ENCODE results near the gene ANKLE2. TPM values are rescaled to one million over a fixed set of nuclear protein-coding genes. Genes with fewer than 3 reads are reported as not detected.

Gene ANKLE2
- total RNA-seq, 2 donors from 2014 or later = 33.7 to 41.8 TPM

DNA sequence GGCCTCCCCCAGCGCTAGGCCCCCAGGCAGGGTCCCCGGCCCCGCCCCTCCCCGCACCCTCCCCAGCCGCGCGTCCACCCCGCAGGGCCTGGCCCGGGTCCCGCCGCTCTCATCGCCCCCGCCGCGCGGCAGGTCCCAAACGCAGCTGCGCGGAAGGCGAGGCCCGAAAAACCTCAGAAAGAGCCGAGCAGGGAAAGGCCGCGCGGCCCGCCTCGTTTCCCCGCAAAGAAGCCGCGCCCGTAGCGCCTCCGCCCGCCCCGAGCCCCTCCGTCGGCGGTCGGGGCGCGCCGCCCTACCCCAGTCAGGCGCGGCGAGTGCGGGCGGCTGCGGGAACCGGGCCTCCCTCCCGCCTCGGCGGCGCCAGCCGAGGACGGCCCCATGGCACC, 74.8 kb downstream of the ANKLE2 start:
- TF ChIP-seq, protein P1, sequence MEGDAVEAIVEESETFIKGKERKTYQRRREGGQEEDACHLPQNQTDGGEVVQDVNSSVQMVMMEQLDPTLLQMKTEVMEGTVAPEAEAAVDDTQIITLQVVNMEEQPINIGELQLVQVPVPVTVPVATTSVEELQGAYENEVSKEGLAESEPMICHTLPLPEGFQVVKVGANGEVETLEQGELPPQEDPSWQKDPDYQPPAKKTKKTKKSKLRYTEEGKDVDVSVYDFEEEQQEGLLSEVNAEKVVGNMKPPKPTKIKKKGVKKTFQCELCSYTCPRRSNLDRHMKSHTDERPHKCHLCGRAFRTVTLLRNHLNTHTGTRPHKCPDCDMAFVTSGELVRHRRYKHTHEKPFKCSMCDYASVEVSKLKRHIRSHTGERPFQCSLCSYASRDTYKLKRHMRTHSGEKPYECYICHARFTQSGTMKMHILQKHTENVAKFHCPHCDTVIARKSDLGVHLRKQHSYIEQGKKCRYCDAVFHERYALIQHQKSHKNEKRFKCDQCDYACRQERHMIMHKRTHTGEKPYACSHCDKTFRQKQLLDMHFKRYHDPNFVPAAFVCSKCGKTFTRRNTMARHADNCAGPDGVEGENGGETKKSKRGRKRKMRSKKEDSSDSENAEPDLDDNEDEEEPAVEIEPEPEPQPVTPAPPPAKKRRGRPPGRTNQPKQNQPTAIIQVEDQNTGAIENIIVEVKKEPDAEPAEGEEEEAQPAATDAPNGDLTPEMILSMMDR (IDR thresholded peaks at IDR 0.05) = no peak

GRCh38 chr12:132685400-132685799, 76.2 kb downstream of the ANKLE2 start:
- H3K4me1 ChIP-seq = no peaks in the 10 kb centered on the region
- no peak for DNase-seq
- intact Hi-C loops (cut with DNase I) = no loop called here

More for the DNA sequence above, 74.8 kb downstream of the ANKLE2 start:
- Histone ChIP-seq H3K9ac (ENCODE audit: low read depth in 2 of 2, low read length in 2 of 2) (peak overlapping the region; percentile 46 to 73), H3K9me3 (no peaks in the 10 kb centered on the region), H3K4me3 (peak overlapping the region; percentile 77), H3K4me1 (no peaks in the 10 kb centered on the region), H3K27ac (peak overlapping the region; percentile 66), H3K27me3 (no peaks in the 10 kb centered on the region), H3K36me3 (no peaks in the 10 kb centered on the region)
- DNase-seq = no peak
- intact Hi-C loops (cut with DNase I) = no loop called here

GRCh38 chr12:132677492-132677891, 84.1 kb downstream of the ANKLE2 start:
- no peaks in the 10 kb centered on the region for H3K27me3 ChIP-seq
- H3K9ac ChIP-seq (ENCODE audit: low read depth in 2 of 2, low read length in 2 of 2) = no peak overlapping the region
- intact Hi-C loops (cut with DNase I) = no loop called here
- no peaks in the 10 kb centered on the region for H3K4me1 ChIP-seq
- no peak overlapping the region for H3K27ac ChIP-seq
- H3K4me3 ChIP-seq = no peak overlapping the region
- TF ChIP-seq, protein P1 (IDR thresholded peaks at IDR 0.05) = no peak
- peaks cover 6% of the 10 kb centered on the region for H3K36me3 ChIP-seq
- H3K9me3 ChIP-seq = no peaks in the 10 kb centered on the region
- no peak for DNase-seq

More at GRCh38 chr12:132685400-132685799, 76.2 kb downstream of the ANKLE2 start:
- no peak overlapping the region for H3K27ac ChIP-seq
- TF ChIP-seq, protein P1 (IDR thresholded peaks at IDR 0.05) = no peak
- no peaks in the 10 kb centered on the region for H3K9me3 ChIP-seq
- H3K4me3 ChIP-seq = no peak overlapping the region
- H3K27me3 ChIP-seq = no peaks in the 10 kb centered on the region
- H3K36me3 ChIP-seq = no peaks in the 10 kb centered on the region
- H3K9ac ChIP-seq (ENCODE audit: low read depth in 2 of 2, low read length in 2 of 2) = no peak overlapping the region

DNA sequence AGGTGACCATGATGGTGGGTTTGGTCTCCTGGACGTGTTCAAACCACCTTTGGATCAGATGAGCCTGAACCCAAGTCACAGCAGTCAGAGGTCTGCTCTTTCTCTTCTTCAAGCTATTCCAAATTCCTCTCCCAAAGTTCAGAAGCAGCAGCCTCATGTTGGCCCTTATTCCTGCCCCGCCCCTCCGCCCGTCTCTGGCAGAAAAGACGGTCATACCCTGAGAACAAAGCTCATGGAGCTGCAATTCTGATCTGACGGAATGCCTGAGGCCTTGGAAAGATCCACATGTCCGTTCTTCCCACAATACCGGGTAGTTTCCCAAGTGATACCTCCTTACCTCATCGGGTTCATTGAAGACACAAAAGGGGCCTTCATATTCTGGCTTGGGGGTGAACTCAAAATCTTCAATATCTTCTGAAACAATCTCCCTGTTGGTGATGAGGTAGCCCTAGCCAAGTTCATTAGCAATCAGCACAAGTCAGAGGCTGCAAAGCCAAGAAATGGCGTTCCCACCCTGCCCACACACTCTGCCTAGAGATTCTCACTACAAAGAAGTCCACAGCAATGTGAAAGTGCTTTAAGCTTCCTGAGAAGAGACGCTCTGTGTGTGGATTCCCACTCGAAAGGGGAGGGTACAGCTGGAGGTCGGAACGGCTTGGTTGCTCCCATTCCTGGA, 85.7 kb downstream of the ANKLE2 start:
- Histone ChIP-seq H3K27me3 (no peaks in the 10 kb centered on the region), H3K27ac (no peak overlapping the region), H3K9ac (ENCODE audit: low read depth in 2 of 2, low read length in 2 of 2) (no peak overlapping the region), H3K4me3 (no peak overlapping the region), H3K36me3 (peaks cover 6% of the 10 kb centered on the region), H3K9me3 (no peaks in the 10 kb centered on the region), H3K4me1 (no peaks in the 10 kb centered on the region)
- peak; percentile 46 for DNase-seq
- intact Hi-C loops (cut with DNase I) = no loop called here
- TF ChIP-seq, protein P1 (IDR thresholded peaks at IDR 0.05) = no peak

Other genes starting within 250 kb of the ANKLE2 start
- under 1 TPM in 1 of 2 donors, not detected in 1; 0.47 TPM for gene LRCOL1, start 151.2 kb downstream of the ANKLE2 start, total RNA-seq
- gene P2RX2, start 143.1 kb downstream of the ANKLE2 start, total RNA-seq = under 1 TPM in 1 of 2 donors, not detected in 1; 0.24 TPM
- 10 to 100 TPM; 34.5 to 96.1 TPM for gene POLE, start 74.5 kb downstream of the ANKLE2 start, total RNA-seq
- gene PXMP2, start 74.2 kb downstream of the ANKLE2 start, total RNA-seq = 10 to 100 TPM; 64.1 to 82.7 TPM
- 10 to 100 TPM; 33.3 to 85.6 TPM for gene PGAM5, start 51.0 kb downstream of the ANKLE2 start, total RNA-seq
- gene GOLGA3, start 67.0 kb upstream of the ANKLE2 start, total RNA-seq = 10 to 100 TPM; 70.3 to 96.5 TPM
- gene CHFR, start 125.8 kb upstream of the ANKLE2 start, total RNA-seq = 10 to 100 TPM; 37.8 to 41.4 TPM
- gene ZNF605, start 194.5 kb upstream of the ANKLE2 start, total RNA-seq = 1 to 10 TPM; 7.5 to 8.3 TPM
- 1 to 10 TPM; 6.7 to 7.2 TPM for gene ZNF26, start 224.5 kb upstream of the ANKLE2 start, total RNA-seq

Data from colonic mucosa (tissue), 4 donors.